Activated B cell treated with CpG ODN at 0.5 μM for 24 hours (primary cell): Measurements from ENCODE around the gene YES1. TPM values are rescaled to one million over a fixed set of nuclear protein-coding genes. Genes with fewer than 3 reads are reported as not detected.

Experiments used
- ATAC-seq: fragments of 200-7000 bp; cut with Tn5 transposase; one replicate; pipeline ENCODE4 v1.10.0; 2021; ENCODE audit warnings: low read depth, mild to moderate bottlenecking, moderate library complexity
- CTCF ChIA-PET: fragments of 350-600 bp; sonication (Branson Sonifier 250); formaldehyde crosslinking; loops from one replicate; lab custom pipeline; 2021; ENCODE audit warnings: antibody characterized with exemption; lab: Charles Lee
- POLR2A ChIA-PET: fragments of 350-600 bp; sonication (Branson Sonifier 250); formaldehyde crosslinking; loops from one replicate; lab custom pipeline; 2021; ENCODE audit warnings: antibody characterized with exemption; lab: Charles Lee
- DNase-seq: peaks from one replicate; pipeline ENCODE4 v3.0.0; 2022
- H3K27ac Mint-ChIP-seq: one replicate; pipeline ENCODE4 v1.8.0; 2020; ENCODE audit warnings: mixed read lengths
- H3K27me3 Mint-ChIP-seq: one replicate; pipeline ENCODE4 v1.8.0; 2021; ENCODE audit warnings: mixed read lengths
- H3K36me3 Mint-ChIP-seq: one replicate; pipeline ENCODE4 v1.8.0; 2021; ENCODE audit warnings: low read depth, mixed read lengths
- H3K4me1 Mint-ChIP-seq: one replicate; pipeline ENCODE4 v1.8.0; 2021; ENCODE audit warnings: mixed read lengths
- H3K4me3 Mint-ChIP-seq: one replicate; pipeline ENCODE4 v1.8.0; 2020; ENCODE audit warnings: mild to moderate bottlenecking, mixed read lengths
- H3K9me3 Mint-ChIP-seq: one replicate; pipeline ENCODE4 v1.8.0; 2020; ENCODE audit warnings: mixed read lengths
- CTCF ChIP-seq: fragments of 200-600 bp; IDR thresholded peaks from one replicate; pipeline ENCODE4 v1.8.0; 2022; ENCODE audit warnings: antibody characterized with exemption, mild to moderate bottlenecking
- intact Hi-C: fragments of 100-400 bp; cut with micrococcal nuclease; formaldehyde crosslinking; loops from one replicate; pipeline ENCODE4 v1.15.1; 2024
- total RNA-seq: library from RNA; stranded (reverse); gene quantifications from 2 replicates; pipeline ENCODE4 v1.2.3, GENCODE V29; 2022

YES1 gene
- 0.24 and 0.35 TPM in 2 replicates for total RNA-seq

GRCh38 chr18:811892-812375, at the start of gene YES1:
Gene YES1, minus strand, starts transcription at chr18:812242. Its CDS starts 55,415 bp downstream, at chr18:756827.
- Mint-ChIP-seq H3K4me3 (peak within 1 kb of the TSS; percentile 80), H3K4me1 (peaks cover 19% of the 10 kb centered on the region), H3K9me3 (peaks cover 8% of the 10 kb centered on the region), H3K27me3 (peaks cover 59% of the 10 kb centered on the region), H3K27ac (peak within 1 kb of the TSS; percentile 76), H3K36me3 (peaks cover 6% of the 10 kb centered on the region)
- no peak for TF ChIP-seq CTCF
- ATAC-seq: peak; percentile 62
- DNase-seq: no peak
- intact Hi-C loops: loop anchor here (2.0 to 5.0 kb wide), 2 partner anchors 99 to 155 kb away; partner anchors contain the start of genes ENOSF1 and TYMS
- ChIA-PET POLR2A (no interaction called here), CTCF (no interaction called here)

GRCh38 chr18:857986-858385, 45.9 kb upstream of the YES1 start:
- TF ChIP-seq CTCF: no peak
- Mint-ChIP-seq H3K27me3 (peaks cover 8% of the 10 kb centered on the region), H3K36me3 (no peaks in the 10 kb centered on the region), H3K4me1 (no peaks in the 10 kb centered on the region), H3K4me3 (no peak overlapping the region), H3K27ac (no peak overlapping the region), H3K9me3 (no peaks in the 10 kb centered on the region)
- ChIA-PET CTCF (no interaction called here), POLR2A (no interaction called here)
- no peak for ATAC-seq
- intact Hi-C loops: no loop called here
- no peak for DNase-seq

GRCh38 chr18:853471-853870, 41.4 kb upstream of the YES1 start:
- no peaks in the 10 kb centered on the region for H3K4me1 Mint-ChIP-seq
- no peak for DNase-seq
- TF ChIP-seq CTCF: no peak
- H3K9me3 Mint-ChIP-seq: no peaks in the 10 kb centered on the region
- no peak overlapping the region for H3K27ac Mint-ChIP-seq
- ATAC-seq: no peak
- no peak overlapping the region for H3K4me3 Mint-ChIP-seq
- POLR2A ChIA-PET: no interaction called here
- CTCF ChIA-PET: no interaction called here
- H3K36me3 Mint-ChIP-seq: no peaks in the 10 kb centered on the region
- intact Hi-C loops: no loop called here
- H3K27me3 Mint-ChIP-seq: peaks cover 9% of the 10 kb centered on the region

GRCh38 chr18:850960-851359, 38.9 kb upstream of the YES1 start:
- ATAC-seq: no peak
- no peak overlapping the region for H3K4me3 Mint-ChIP-seq
- no peak for DNase-seq
- H3K9me3 Mint-ChIP-seq: no peaks in the 10 kb centered on the region
- H3K27ac Mint-ChIP-seq: no peak overlapping the region
- intact Hi-C loops: no loop called here
- H3K36me3 Mint-ChIP-seq: no peaks in the 10 kb centered on the region
- H3K27me3 Mint-ChIP-seq: peaks cover 5% of the 10 kb centered on the region
- no peak for TF ChIP-seq CTCF
- no peaks in the 10 kb centered on the region for H3K4me1 Mint-ChIP-seq
- ChIA-PET CTCF (no interaction called here), POLR2A (no interaction called here)

GRCh38 chr18:849021-849420, 37.0 kb upstream of the YES1 start:
- no peak for DNase-seq
- CTCF ChIA-PET: interaction anchor here (0.8 to 1.1 kb wide), 2 partner anchors 10 to 16 kb away, joined by 3 read pairs; no protein-coding TSS in a partner anchor
- H3K27ac Mint-ChIP-seq: no peak overlapping the region
- H3K9me3 Mint-ChIP-seq: no peaks in the 10 kb centered on the region
- no peaks in the 10 kb centered on the region for H3K36me3 Mint-ChIP-seq
- POLR2A ChIA-PET: no interaction called here
- intact Hi-C loops: no loop called here
- H3K4me1 Mint-ChIP-seq: no peaks in the 10 kb centered on the region
- H3K27me3 Mint-ChIP-seq: peaks cover 5% of the 10 kb centered on the region
- no peak for ATAC-seq
- H3K4me3 Mint-ChIP-seq: no peak overlapping the region
- TF ChIP-seq CTCF: no peak
